Stomach smooth muscle (tissue), 2 donors: ENCODE data around the gene GNAT2.

ENCODE experiments used
- H3K27ac ChIP-seq: one replicate; pipeline ENCODE4 v1.7.0; 2013; ENCODE audit warnings: mild to moderate bottlenecking, low read length, inconsistent platforms
- H3K27me3 ChIP-seq, 2 donors: one replicate each; pipeline ENCODE4 v1.7.0; 2013; ENCODE audit warnings: low read length in 2 of 2; ENCODE audit not compliant: insufficient read depth in 2 of 2, control insufficient read depth in 1 of 2
- H3K36me3 ChIP-seq, 2 donors: one replicate each; pipeline ENCODE4 v1.7.0; 2013; ENCODE audit warnings: low read length in 2 of 2; ENCODE audit not compliant: control insufficient read depth in 2 of 2, insufficient read depth in 2 of 2
- H3K4me1 ChIP-seq: one replicate; pipeline ENCODE4 v1.7.0; 2013; ENCODE audit warnings: low read length; ENCODE audit not compliant: control insufficient read depth, insufficient read depth
- H3K4me3 ChIP-seq, 2 donors: one replicate each; pipeline ENCODE4 v1.7.0; 2013; ENCODE audit warnings: low read length in 2 of 2
- H3K9ac ChIP-seq, 2 donors: one replicate each; pipeline ENCODE4 v1.7.0; 2013; ENCODE audit warnings: low read length in 2 of 2, mild to moderate bottlenecking in 1 of 2
- H3K9me3 ChIP-seq, 2 donors: one replicate each; pipeline ENCODE4 v1.7.0; 2013; ENCODE audit warnings: low read length in 2 of 2; ENCODE audit not compliant: control insufficient read depth in 2 of 2
- donor health status: healthy.
- donor health status: Pancreatic carcinoma.

The GNAT2 gene

GRCh38 chr1:109657395-109657794 is 38.0 kb upstream of the GNAT2 start:
- H3K27ac ChIP-seq = no peak overlapping the region
- H3K36me3 ChIP-seq = peaks cover 13 to 22% of the 10 kb centered on the region in 2 donors
- no peaks in the 10 kb centered on the region for H3K9me3 ChIP-seq
- H3K4me1 ChIP-seq = peaks cover 22% of the 10 kb centered on the region
- no peaks in the 10 kb centered on the region for H3K27me3 ChIP-seq
- no peak overlapping the region for H3K9ac ChIP-seq
- peak overlapping the region in 1 of 2 donors; percentile 89 for H3K4me3 ChIP-seq

- H3K4me3 ChIP-seq = peak within 1 kb of the TSS; percentile 89 to 90
- peaks cover 9 to 16% of the 10 kb centered on the region in 2 donors for H3K36me3 ChIP-seq
- peak within 1 kb of the TSS; percentile 95 to 96 for H3K9ac ChIP-seq
- H3K27ac ChIP-seq = peak within 1 kb of the TSS; percentile 88
- H3K4me1 ChIP-seq = peaks cover 22% of the 10 kb centered on the region
- no peaks in the 10 kb centered on the region for H3K27me3 ChIP-seq
- no peaks in the 10 kb centered on the region for H3K9me3 ChIP-seq
Measured at GRCh38 chr1:109655615-109656519, 36.5 kb upstream of the GNAT2 start, which contains the start of gene GSTM4. Gene GSTM4, plus strand, starts transcription at chr1:109656099. Its CDS starts 291 bp downstream, at chr1:109656390.

GRCh38 chr1:109654519-109654918 is 35.1 kb upstream of the GNAT2 start:
- Histone ChIP-seq H3K27me3 (no peaks in the 10 kb centered on the region), H3K9ac (no peak overlapping the region), H3K36me3 (peaks cover 4 to 9% of the 10 kb centered on the region in 2 donors), H3K4me1 (peaks cover 22% of the 10 kb centered on the region), H3K4me3 (no peak overlapping the region), H3K27ac (no peak overlapping the region), H3K9me3 (no peaks in the 10 kb centered on the region)

- Histone ChIP-seq H3K9me3 (no peaks in the 10 kb centered on the region), H3K4me3 (no peak overlapping the region), H3K36me3 (peaks cover 2 to 3% of the 10 kb centered on the region in 2 donors), H3K4me1 (peaks cover 22% of the 10 kb centered on the region), H3K27ac (no peak overlapping the region), H3K27me3 (no peaks in the 10 kb centered on the region), H3K9ac (no peak overlapping the region)
Measured at GRCh38 chr1:109653306-109653705, 33.9 kb upstream of the GNAT2 start.

GRCh38 chr1:109652402-109652801 is 33.0 kb upstream of the GNAT2 start:
- H3K9ac ChIP-seq = no peak overlapping the region
- no peaks in the 10 kb centered on the region for H3K27me3 ChIP-seq
- H3K27ac ChIP-seq = no peak overlapping the region
- H3K9me3 ChIP-seq = no peaks in the 10 kb centered on the region
- H3K4me1 ChIP-seq = peaks cover 22% of the 10 kb centered on the region
- H3K4me3 ChIP-seq = no peak overlapping the region
- no peaks in the 10 kb centered on the region for H3K36me3 ChIP-seq

GRCh38 chr1:109650609-109651008 is 31.2 kb upstream of the GNAT2 start:
- H3K9ac ChIP-seq = no peak overlapping the region
- no peaks in the 10 kb centered on the region for H3K36me3 ChIP-seq
- H3K27me3 ChIP-seq = no peaks in the 10 kb centered on the region
- H3K4me3 ChIP-seq = no peak overlapping the region
- H3K27ac ChIP-seq = no peak overlapping the region
- peaks cover 11% of the 10 kb centered on the region for H3K4me1 ChIP-seq
- H3K9me3 ChIP-seq = no peaks in the 10 kb centered on the region

- H3K9me3 ChIP-seq = no peaks in the 10 kb centered on the region
- H3K36me3 ChIP-seq = no peaks in the 10 kb centered on the region
- no peak overlapping the region for H3K27ac ChIP-seq
- H3K4me1 ChIP-seq = peaks cover 5% of the 10 kb centered on the region
- H3K4me3 ChIP-seq = peak overlapping the region in 1 of 2 donors; percentile 40
- no peaks in the 10 kb centered on the region for H3K27me3 ChIP-seq
- no peak overlapping the region for H3K9ac ChIP-seq
Measured at GRCh38 chr1:109649491-109649914, 30.1 kb upstream of the GNAT2 start.

- no peak overlapping the region for H3K27ac ChIP-seq
- H3K4me1 ChIP-seq = peaks cover 12% of the 10 kb centered on the region
- no peak overlapping the region for H3K4me3 ChIP-seq
- H3K9me3 ChIP-seq = no peaks in the 10 kb centered on the region
- H3K27me3 ChIP-seq = no peaks in the 10 kb centered on the region
- H3K36me3 ChIP-seq = no peaks in the 10 kb centered on the region
- H3K9ac ChIP-seq = no peak overlapping the region
Measured at GRCh38 chr1:109644670-109645069, 25.3 kb upstream of the GNAT2 start.

- peak overlapping the region; percentile 36 to 57 for H3K4me3 ChIP-seq
- H3K36me3 ChIP-seq = no peaks in the 10 kb centered on the region
- no peaks in the 10 kb centered on the region for H3K27me3 ChIP-seq
- H3K4me1 ChIP-seq = peaks cover 12% of the 10 kb centered on the region
- no peak overlapping the region for H3K27ac ChIP-seq
- no peaks in the 10 kb centered on the region for H3K9me3 ChIP-seq
- H3K9ac ChIP-seq = peak overlapping the region; percentile 34 to 36
Measured at GRCh38 chr1:109643385-109644230, 24.2 kb upstream of the GNAT2 start.

- Histone ChIP-seq H3K9ac (no peak overlapping the region), H3K4me1 (peaks cover 12% of the 10 kb centered on the region), H3K4me3 (no peak overlapping the region), H3K9me3 (no peaks in the 10 kb centered on the region), H3K36me3 (no peaks in the 10 kb centered on the region), H3K27ac (no peak overlapping the region), H3K27me3 (no peaks in the 10 kb centered on the region)
Measured at GRCh38 chr1:109642626-109643025, 23.2 kb upstream of the GNAT2 start.
